OCI-M1 (cell line): ENCODE results near the gene FADD.

Experiments used
- DNase-seq: peaks from one replicate; lab custom pipeline; 2025; lab: John Stamatoyannopoulos, UW

Gene FADD

GRCh38 chr11:70233962-70234361 lies 30.9 kb downstream of the FADD start:
- DNase-seq: no peak

- no peak for DNase-seq
Observed at GRCh38 chr11:70240337-70240736, 37.2 kb downstream of the FADD start.

GRCh38 chr11:70241709-70242108 lies 38.6 kb downstream of the FADD start:
- no peak for DNase-seq

- no peak for DNase-seq
Observed at GRCh38 chr11:70242885-70243284, 39.8 kb downstream of the FADD start.

GRCh38 chr11:70243912-70244652 lies 41.0 kb downstream of the FADD start:
- DNase-seq: no peak

GRCh38 chr11:70244698-70245097 lies 41.6 kb downstream of the FADD start:
- no peak for DNase-seq

GRCh38 chr11:70246196-70246595 lies 43.1 kb downstream of the FADD start:
- no peak for DNase-seq

GRCh38 chr11:70247042-70247709 lies 44.1 kb downstream of the FADD start:
- DNase-seq: peak; percentile 78

- no peak for DNase-seq
Observed at GRCh38 chr11:70247710-70248072, 44.6 kb downstream of the FADD start.

GRCh38 chr11:70250876-70251658 lies 48.0 kb downstream of the FADD start:
- no peak for DNase-seq

GRCh38 chr11:70251659-70252321 lies 48.7 kb downstream of the FADD start:
- DNase-seq: no peak

GRCh38 chr11:70252844-70253243 lies 49.7 kb downstream of the FADD start:
- no peak for DNase-seq

- DNase-seq: no peak
Observed at GRCh38 chr11:70255477-70256116, 52.5 kb downstream of the FADD start.
